OCI-LY1 (cell line): ENCODE data around the gene LRRC32.

Source experiments
- H2AFZ ChIP-seq: fragments of 200-600 bp; sonication (generic), shearing (Covaris generic); 2 replicates; pipeline ENCODE4 v1.6.0; 2014; ENCODE audit warnings: antibody characterized with exemption, mild to moderate bottlenecking, low read length
- H3F3A ChIP-seq: fragments of 200-600 bp; sonication (generic), shearing (Covaris generic); 2 replicates; pipeline ENCODE4 v1.6.0; 2014; ENCODE audit warnings: mild to moderate bottlenecking, antibody characterized with exemption, low read length, moderate library complexity; ENCODE audit not compliant: insufficient read depth
- H3K27ac ChIP-seq: fragments of 200-600 bp; sonication (generic); 2 replicates; pipeline ENCODE4 v1.5.1; 2014; ENCODE audit warnings: low read length, mixed run types, mild to moderate bottlenecking, low read depth; ENCODE audit not compliant: poor library complexity, severe bottlenecking
- H3K27me3 ChIP-seq: fragments of 200-600 bp; sonication (generic); 2 replicates; pipeline ENCODE4 v1.6.0; 2014; ENCODE audit warnings: antibody characterized with exemption, mild to moderate bottlenecking, low read length, moderate library complexity; ENCODE audit not compliant: insufficient read depth
- H3K36me3 ChIP-seq: fragments of 200-600 bp; sonication (generic); 2 replicates; pipeline ENCODE4 v1.6.1; 2014; ENCODE audit warnings: mild to moderate bottlenecking, antibody characterized with exemption, low read length, moderate library complexity, mixed read lengths; ENCODE audit not compliant: insufficient read depth
- H3K4me1 ChIP-seq: fragments of 200-600 bp; sonication (generic); 2 replicates; pipeline ENCODE4 v1.5.1; 2014; ENCODE audit warnings: mild to moderate bottlenecking, low read length, moderate library complexity; ENCODE audit not compliant: insufficient read depth, severe bottlenecking
- H3K4me2 ChIP-seq: fragments of 200-600 bp; sonication (generic), shearing (Covaris generic); 2 replicates; pipeline ENCODE4 v1.6.1; 2014; ENCODE audit warnings: low read length
- H3K4me3 ChIP-seq: fragments of 200-600 bp; sonication (generic); 2 replicates; pipeline ENCODE4 v1.5.1; 2014; ENCODE audit warnings: low read length, low read depth, mild to moderate bottlenecking, mixed read lengths; ENCODE audit not compliant: poor library complexity, severe bottlenecking
- H3K79me2 ChIP-seq: fragments of 200-600 bp; shearing (Covaris generic); 2 replicates; pipeline ENCODE4 v1.6.1; 2016; ENCODE audit warnings: mixed run types, low read length, mixed read lengths; ENCODE audit not compliant: insufficient read depth
- H3K9ac ChIP-seq: fragments of 200-600 bp; sonication (generic), shearing (Covaris generic); 2 replicates; pipeline ENCODE4 v1.6.1; 2014; ENCODE audit warnings: mild to moderate bottlenecking, low read length, mixed read lengths
- H3K9me2 ChIP-seq: fragments of 200-600 bp; sonication (generic), shearing (Covaris generic); 2 replicates; pipeline ENCODE4 v1.6.1; 2014; ENCODE audit warnings: low read depth, mild to moderate bottlenecking, low read length, mixed read lengths
- H3K9me3 ChIP-seq: fragments of 200-600 bp; shearing (Covaris generic); 2 replicates; pipeline ENCODE4 v1.6.1; 2014; ENCODE audit warnings: low read length, mixed read lengths
- H4K20me1 ChIP-seq: fragments of 200-600 bp; sonication (generic), shearing (Covaris generic); 2 replicates; pipeline ENCODE4 v1.6.0; 2016; ENCODE audit warnings: mild to moderate bottlenecking, low read length; ENCODE audit not compliant: insufficient read depth
- CTCF ChIP-seq: fragments of 200-600 bp; sonication (generic), shearing (Covaris generic); IDR thresholded peaks from 2 replicates; pipeline ENCODE4 v1.5.1; 2017; ENCODE audit warnings: mild to moderate bottlenecking, antibody characterized with exemption, low read length, moderate library complexity, mixed read lengths
- EZH2 ChIP-seq: fragments of 200-600 bp; sonication (generic), shearing (Covaris generic); IDR thresholded peaks from 2 replicates; pipeline ENCODE4 v1.8.0; 2017; ENCODE audit warnings: borderline replicate concordance, mixed run types, mild to moderate bottlenecking, antibody characterized with exemption, low read length, moderate library complexity, mixed read lengths

LRRC32 gene

GRCh38 chr11:76706667-76707066 is 36.1 kb upstream of the LRRC32 start:
- no peak overlapping the region for H3K4me3 ChIP-seq
- H3F3A ChIP-seq, result no peaks in the 10 kb centered on the region
- H2AFZ ChIP-seq, result no peak overlapping the region

GRCh38 chr11:76705826-76706225 is 35.3 kb upstream of the LRRC32 start:
- H3K36me3 ChIP-seq, result no peaks in the 10 kb centered on the region

More at GRCh38 chr11:76706667-76707066, 36.1 kb upstream of the LRRC32 start:
- TF ChIP-seq CTCF (no peak), EZH2 (no peak)
- Histone ChIP-seq H3K79me2 (no peaks in the 10 kb centered on the region), H3K9ac (no peak overlapping the region), H3K9me3 (no peaks in the 10 kb centered on the region), H3K9me2 (no peaks in the 10 kb centered on the region), H3K4me2 (no peak overlapping the region), H3K4me1 (no peaks in the 10 kb centered on the region), H3K36me3 (no peaks in the 10 kb centered on the region), H3K27me3 (no peaks in the 10 kb centered on the region), H4K20me1 (no peaks in the 10 kb centered on the region), H3K27ac (no peak overlapping the region)

GRCh38 chr11:76704171-76704948 is 33.8 kb upstream of the LRRC32 start:
- no peaks in the 10 kb centered on the region for H4K20me1 ChIP-seq
- no peaks in the 10 kb centered on the region for H3K9me3 ChIP-seq
- H3K79me2 ChIP-seq, result no peaks in the 10 kb centered on the region
- no peak overlapping the region for H3K4me3 ChIP-seq
- H3F3A ChIP-seq, result no peaks in the 10 kb centered on the region
- H3K4me2 ChIP-seq, result no peak overlapping the region
- TF ChIP-seq CTCF (no peak), EZH2 (no peak)
- no peaks in the 10 kb centered on the region for H3K4me1 ChIP-seq
- no peaks in the 10 kb centered on the region for H3K36me3 ChIP-seq
- no peak overlapping the region for H3K9ac ChIP-seq
- H2AFZ ChIP-seq, result no peak overlapping the region
- H3K9me2 ChIP-seq, result no peaks in the 10 kb centered on the region
- H3K27me3 ChIP-seq, result 0 out of 2 replicates have a peak, but pooled peaks cover 5% of the 10 kb centered on the region
- no peak overlapping the region for H3K27ac ChIP-seq

More at GRCh38 chr11:76705826-76706225, 35.3 kb upstream of the LRRC32 start:
- Histone ChIP-seq H3K27me3 (no peaks in the 10 kb centered on the region), H3K4me3 (no peak overlapping the region), H3K79me2 (no peaks in the 10 kb centered on the region), H3F3A (no peaks in the 10 kb centered on the region), H3K4me2 (no peak overlapping the region), H3K9me2 (no peaks in the 10 kb centered on the region), H3K27ac (no peak overlapping the region), H3K4me1 (no peaks in the 10 kb centered on the region), H3K9me3 (no peaks in the 10 kb centered on the region), H3K9ac (no peak overlapping the region), H2AFZ (no peak overlapping the region), H4K20me1 (no peaks in the 10 kb centered on the region)
- no peak for TF ChIP-seq EZH2
- no peak for TF ChIP-seq CTCF
